ENCODE results near the gene NSUN2. TPM values are rescaled to one million over a fixed set of nuclear protein-coding genes. Genes with fewer than 3 reads are reported as not detected.

Gene NSUN2
- 64.2 and 69.1 TPM in 2 replicates for total RNA-seq (2014; rRNA removed; shearing (Covaris generic); ENCODE audit: low replicate concordance)

- Histone ChIP-seq H3K4me1 (ENCODE audit: low read length) (peaks cover 27% of the 10 kb centered on the region), H3K4me2 (ENCODE audit: low read depth, low read length, poor library complexity, severe bottlenecking) (peak within 1 kb of the TSS; percentile 89), H3K4me3 (ENCODE audit: low read length) (peak within 1 kb of the TSS; percentile 100), H3K79me2 (ENCODE audit: low read length) (peaks cover 74% of the 10 kb centered on the region), H3K27ac (ENCODE audit: low read length) (peak within 1 kb of the TSS; percentile 63), H2AFZ (ENCODE audit: low read length) (peak within 1 kb of the TSS; percentile 86), H4K20me1 (ENCODE audit: insufficient read depth, low read depth, low read length) (peaks cover 20% of the 10 kb centered on the region), H3K9ac (ENCODE audit: low read length) (peak within 1 kb of the TSS; percentile 93), H3K27me3 (ENCODE audit: low read length) (no peaks in the 10 kb centered on the region), H3K9me3 (ENCODE audit: low read length) (no peaks in the 10 kb centered on the region), H3K9me2 (replicated peaks; ENCODE audit: insufficient read depth, low read length) (no peaks in the 10 kb centered on the region), H3K36me3 (ENCODE audit: insufficient read depth, low read length) (peaks cover 37% of the 10 kb centered on the region)
- peak; percentile 95 for DNase-seq
Measured at GRCh38 chr5:6632888-6633468, at the start of gene NSUN2, which contains the start of gene SRD5A1. Gene NSUN2 (minus strand): TSS chr5:6633044. CDS start chr5:6632979, 65 bp downstream. Gene SRD5A1 (plus strand): TSS chr5:6633440. CDS start chr5:6633577, 137 bp downstream.

DNA sequence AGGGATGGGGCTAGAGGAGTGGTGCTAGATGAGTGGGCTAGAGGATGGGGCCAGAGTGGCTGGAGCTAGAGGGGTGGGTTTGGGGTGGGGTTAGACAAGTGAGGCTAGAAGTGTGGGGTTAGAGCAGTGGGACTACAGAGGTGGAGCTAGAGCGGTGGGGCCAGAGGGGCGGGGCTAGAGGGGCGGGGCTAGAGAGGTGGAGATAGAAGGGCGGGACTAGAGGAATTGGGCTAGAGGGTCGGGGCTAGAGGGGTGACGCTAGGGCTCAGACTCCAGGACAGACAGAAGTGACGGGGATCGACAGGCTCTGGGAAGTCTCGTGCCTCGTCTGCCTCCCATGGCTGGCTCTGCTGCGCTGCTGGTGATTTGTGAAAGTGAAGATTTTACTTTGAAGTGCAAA lies 49.4 kb upstream of the NSUN2 start:
- Histone ChIP-seq H3K79me2 (ENCODE audit: low read length) (no peaks in the 10 kb centered on the region), H3K4me2 (ENCODE audit: low read depth, low read length, poor library complexity, severe bottlenecking) (no peak overlapping the region), H3K4me3 (ENCODE audit: low read length) (no peak overlapping the region)

DNA sequence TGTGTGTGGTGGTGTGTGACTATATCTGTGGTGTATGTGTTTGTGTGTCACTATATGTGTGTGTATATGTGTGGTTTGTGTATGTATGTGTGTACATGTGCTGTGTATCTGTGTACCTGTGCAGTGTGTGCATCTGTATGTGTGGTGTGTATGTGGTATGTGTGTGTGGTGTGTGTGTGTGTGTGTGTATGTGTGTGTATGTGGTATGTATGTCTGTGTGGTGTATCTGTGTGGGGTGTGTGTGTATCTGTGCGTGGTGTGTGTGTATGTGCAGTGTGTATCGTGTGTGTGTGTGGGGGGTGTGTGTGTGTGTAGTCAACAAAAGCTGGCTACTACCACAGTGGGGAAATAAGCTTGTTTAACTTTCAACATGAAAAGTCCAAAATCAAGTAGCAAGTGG lies 48.8 kb upstream of the NSUN2 start:
- Histone ChIP-seq H3K9me3 (ENCODE audit: low read length) (no peaks in the 10 kb centered on the region), H3K27ac (ENCODE audit: low read length) (no peak overlapping the region), H4K20me1 (ENCODE audit: insufficient read depth, low read depth, low read length) (no peaks in the 10 kb centered on the region), H3K9me2 (replicated peaks; ENCODE audit: insufficient read depth, low read length) (no peaks in the 10 kb centered on the region), H2AFZ (ENCODE audit: low read length) (no peak overlapping the region), H3K79me2 (ENCODE audit: low read length) (no peaks in the 10 kb centered on the region), H3K27me3 (ENCODE audit: low read length) (no peaks in the 10 kb centered on the region), H3K4me1 (ENCODE audit: low read length) (no peaks in the 10 kb centered on the region), H3K4me3 (ENCODE audit: low read length) (no peak overlapping the region), H3K9ac (ENCODE audit: low read length) (no peak overlapping the region), H3K36me3 (ENCODE audit: insufficient read depth, low read length) (no peaks in the 10 kb centered on the region), H3K4me2 (ENCODE audit: low read depth, low read length, poor library complexity, severe bottlenecking) (no peak overlapping the region)
- DNase-seq, result no peak

More for the DNA sequence above, 49.4 kb upstream of the NSUN2 start:
- DNase-seq, result no peak
- H3K27me3 ChIP-seq (ENCODE audit: low read length), result no peaks in the 10 kb centered on the region
- no peak overlapping the region for H3K27ac ChIP-seq (ENCODE audit: low read length)
- H3K36me3 ChIP-seq (ENCODE audit: insufficient read depth, low read length), result no peaks in the 10 kb centered on the region
- H3K9me2 ChIP-seq (replicated peaks; ENCODE audit: insufficient read depth, low read length), result no peaks in the 10 kb centered on the region
- no peaks in the 10 kb centered on the region for H3K4me1 ChIP-seq (ENCODE audit: low read length)
- H3K9ac ChIP-seq (ENCODE audit: low read length), result no peak overlapping the region
- no peaks in the 10 kb centered on the region for H4K20me1 ChIP-seq (ENCODE audit: insufficient read depth, low read depth, low read length)
- no peak overlapping the region for H2AFZ ChIP-seq (ENCODE audit: low read length)
- no peaks in the 10 kb centered on the region for H3K9me3 ChIP-seq (ENCODE audit: low read length)

DNA sequence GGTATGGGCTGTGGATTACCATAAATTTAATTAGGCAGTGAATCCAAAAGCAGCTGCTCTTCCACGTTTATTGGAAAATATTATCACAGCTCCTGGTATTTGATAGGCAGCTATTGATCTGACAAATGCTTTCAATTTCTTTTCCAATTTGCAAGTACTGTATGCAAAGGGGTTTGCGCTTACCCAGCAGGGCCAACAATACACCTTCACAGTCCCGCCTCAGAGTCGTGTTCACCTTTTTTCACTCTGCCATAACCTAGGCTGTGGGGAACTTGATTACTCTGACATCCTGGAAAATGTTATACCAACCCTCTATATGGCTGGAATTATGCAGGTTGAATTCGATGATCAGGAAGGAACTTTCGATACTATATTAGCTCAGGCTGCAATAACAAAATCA lies 48.1 kb upstream of the NSUN2 start:
- Histone ChIP-seq H3K79me2 (ENCODE audit: low read length) (no peaks in the 10 kb centered on the region), H2AFZ (ENCODE audit: low read length) (no peak overlapping the region), H3K4me2 (ENCODE audit: low read depth, low read length, poor library complexity, severe bottlenecking) (no peak overlapping the region), H3K9me3 (ENCODE audit: low read length) (no peaks in the 10 kb centered on the region), H3K27ac (ENCODE audit: low read length) (no peak overlapping the region), H3K9ac (ENCODE audit: low read length) (no peak overlapping the region), H3K27me3 (ENCODE audit: low read length) (no peaks in the 10 kb centered on the region), H3K4me3 (ENCODE audit: low read length) (no peak overlapping the region), H3K4me1 (ENCODE audit: low read length) (no peaks in the 10 kb centered on the region), H3K36me3 (ENCODE audit: insufficient read depth, low read length) (no peaks in the 10 kb centered on the region), H3K9me2 (replicated peaks; ENCODE audit: insufficient read depth, low read length) (no peaks in the 10 kb centered on the region; the same call in 1 of the 2 replicates), H4K20me1 (ENCODE audit: insufficient read depth, low read depth, low read length) (no peaks in the 10 kb centered on the region)
- DNase-seq, result no peak

GRCh38 chr5:6678385-6678784 lies 45.5 kb upstream of the NSUN2 start:
- H3K27me3 ChIP-seq (ENCODE audit: low read length), result no peaks in the 10 kb centered on the region
- no peak overlapping the region for H2AFZ ChIP-seq (ENCODE audit: low read length)
- H3K4me3 ChIP-seq (ENCODE audit: low read length), result no peak overlapping the region
- no peaks in the 10 kb centered on the region for H3K36me3 ChIP-seq (ENCODE audit: insufficient read depth, low read length)
- no peaks in the 10 kb centered on the region for H4K20me1 ChIP-seq (ENCODE audit: insufficient read depth, low read depth, low read length)
- H3K9me3 ChIP-seq (ENCODE audit: low read length), result no peaks in the 10 kb centered on the region
- H3K9ac ChIP-seq (ENCODE audit: low read length), result no peak overlapping the region
- peaks cover 4% of the 10 kb centered on the region; the same call in 1 of the 2 replicates for H3K4me1 ChIP-seq (ENCODE audit: low read length)
- no peak overlapping the region for H3K27ac ChIP-seq (ENCODE audit: low read length)
- DNase-seq, result no peak
- H3K4me2 ChIP-seq (ENCODE audit: low read depth, low read length, poor library complexity, severe bottlenecking), result no peak overlapping the region
- no peaks in the 10 kb centered on the region; the same call in 1 of the 2 replicates for H3K9me2 ChIP-seq (replicated peaks; ENCODE audit: insufficient read depth, low read length)
- no peaks in the 10 kb centered on the region for H3K79me2 ChIP-seq (ENCODE audit: low read length)

DNA sequence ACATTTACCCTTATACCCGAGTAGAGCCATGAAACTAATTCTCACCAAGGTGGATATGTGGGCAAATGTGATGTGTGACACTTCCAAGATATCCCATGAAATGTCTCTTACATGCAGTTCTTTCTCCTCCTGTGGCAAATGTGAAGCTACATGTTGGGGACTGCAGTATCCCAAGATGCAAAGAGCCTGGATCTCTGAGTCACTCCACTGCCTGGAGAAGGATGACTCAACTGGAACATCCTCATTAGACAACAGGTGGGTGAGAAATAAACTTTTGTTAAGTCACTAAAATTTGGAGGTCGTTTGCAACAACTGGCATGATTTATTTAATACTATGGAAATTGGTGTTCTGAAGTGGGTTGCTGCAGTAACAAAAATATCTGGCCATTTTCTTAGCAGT lies 43.9 kb upstream of the NSUN2 start:
- Histone ChIP-seq H3K4me1 (ENCODE audit: low read length) (peaks cover 4% of the 10 kb centered on the region; the same call in 1 of the 2 replicates), H3K9me2 (replicated peaks; ENCODE audit: insufficient read depth, low read length) (no peaks in the 10 kb centered on the region; the same call in 1 of the 2 replicates)
- no peak for DNase-seq

GRCh38 chr5:6675784-6676491 lies 43.1 kb upstream of the NSUN2 start:
- H3K27me3 ChIP-seq (ENCODE audit: low read length), result no peaks in the 10 kb centered on the region
- peaks cover 4% of the 10 kb centered on the region; the same call in 1 of the 2 replicates for H3K4me1 ChIP-seq (ENCODE audit: low read length)
- no peaks in the 10 kb centered on the region for H4K20me1 ChIP-seq (ENCODE audit: insufficient read depth, low read depth, low read length)
- H3K4me3 ChIP-seq (ENCODE audit: low read length), result no peak overlapping the region
- H3K79me2 ChIP-seq (ENCODE audit: low read length), result no peaks in the 10 kb centered on the region
- H3K9me3 ChIP-seq (ENCODE audit: low read length), result no peaks in the 10 kb centered on the region
- no peaks in the 10 kb centered on the region; the same call in 1 of the 2 replicates for H3K9me2 ChIP-seq (replicated peaks; ENCODE audit: insufficient read depth, low read length)
- H3K36me3 ChIP-seq (ENCODE audit: insufficient read depth, low read length), result no peaks in the 10 kb centered on the region
- no peak overlapping the region for H3K27ac ChIP-seq (ENCODE audit: low read length)
- H2AFZ ChIP-seq (ENCODE audit: low read length), result no peak overlapping the region
- H3K9ac ChIP-seq (ENCODE audit: low read length), result no peak overlapping the region
- DNase-seq, result no peak
- no peak overlapping the region for H3K4me2 ChIP-seq (ENCODE audit: low read depth, low read length, poor library complexity, severe bottlenecking)

More for the DNA sequence above, 43.9 kb upstream of the NSUN2 start:
- Histone ChIP-seq H3K9me3 (ENCODE audit: low read length) (no peaks in the 10 kb centered on the region), H3K36me3 (ENCODE audit: insufficient read depth, low read length) (no peaks in the 10 kb centered on the region), H3K4me2 (ENCODE audit: low read depth, low read length, poor library complexity, severe bottlenecking) (no peak overlapping the region), H2AFZ (ENCODE audit: low read length) (no peak overlapping the region), H3K27ac (ENCODE audit: low read length) (no peak overlapping the region), H3K4me3 (ENCODE audit: low read length) (no peak overlapping the region), H3K79me2 (ENCODE audit: low read length) (no peaks in the 10 kb centered on the region), H4K20me1 (ENCODE audit: insufficient read depth, low read depth, low read length) (no peaks in the 10 kb centered on the region), H3K9ac (ENCODE audit: low read length) (no peak overlapping the region), H3K27me3 (ENCODE audit: low read length) (no peaks in the 10 kb centered on the region)

GRCh38 chr5:6674886-6675285 lies 42.0 kb upstream of the NSUN2 start:
- H3K79me2 ChIP-seq (ENCODE audit: low read length), result no peaks in the 10 kb centered on the region
- no peak for DNase-seq
- no peak overlapping the region for H3K9ac ChIP-seq (ENCODE audit: low read length)
- no peak overlapping the region for H3K4me2 ChIP-seq (ENCODE audit: low read depth, low read length, poor library complexity, severe bottlenecking)
- H4K20me1 ChIP-seq (ENCODE audit: insufficient read depth, low read depth, low read length), result no peaks in the 10 kb centered on the region
- H2AFZ ChIP-seq (ENCODE audit: low read length), result no peak overlapping the region
- no peaks in the 10 kb centered on the region for H3K27me3 ChIP-seq (ENCODE audit: low read length)
- H3K4me3 ChIP-seq (ENCODE audit: low read length), result no peak overlapping the region
- no peaks in the 10 kb centered on the region for H3K9me3 ChIP-seq (ENCODE audit: low read length)
- no peaks in the 10 kb centered on the region for H3K36me3 ChIP-seq (ENCODE audit: insufficient read depth, low read length)
- no peak overlapping the region for H3K27ac ChIP-seq (ENCODE audit: low read length)
- H3K4me1 ChIP-seq (ENCODE audit: low read length), result peaks cover 4% of the 10 kb centered on the region; the same call in 1 of the 2 replicates
- no peaks in the 10 kb centered on the region; the same call in 1 of the 2 replicates for H3K9me2 ChIP-seq (replicated peaks; ENCODE audit: insufficient read depth, low read length)

Data from Karpas-422 (cell line).